Measurements from ENCODE around the gene PABPN1L.

Gene PABPN1L

DNA sequence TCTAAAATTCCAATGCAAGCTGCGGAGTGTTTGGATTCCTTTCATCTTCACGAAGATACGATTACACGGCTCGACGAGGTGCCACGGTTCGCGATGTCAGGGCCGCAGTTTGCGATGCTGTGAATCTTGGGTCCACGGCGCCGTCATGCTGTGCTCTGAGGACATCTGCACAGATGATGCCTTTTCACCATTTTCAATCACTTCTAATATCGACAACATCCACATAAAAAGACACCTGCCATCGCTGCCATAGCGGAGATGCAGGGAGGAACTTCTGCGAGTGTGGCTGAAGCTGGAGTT, 47.9 kb downstream of the PABPN1L start:
- TF ChIP-seq, protein P1, sequence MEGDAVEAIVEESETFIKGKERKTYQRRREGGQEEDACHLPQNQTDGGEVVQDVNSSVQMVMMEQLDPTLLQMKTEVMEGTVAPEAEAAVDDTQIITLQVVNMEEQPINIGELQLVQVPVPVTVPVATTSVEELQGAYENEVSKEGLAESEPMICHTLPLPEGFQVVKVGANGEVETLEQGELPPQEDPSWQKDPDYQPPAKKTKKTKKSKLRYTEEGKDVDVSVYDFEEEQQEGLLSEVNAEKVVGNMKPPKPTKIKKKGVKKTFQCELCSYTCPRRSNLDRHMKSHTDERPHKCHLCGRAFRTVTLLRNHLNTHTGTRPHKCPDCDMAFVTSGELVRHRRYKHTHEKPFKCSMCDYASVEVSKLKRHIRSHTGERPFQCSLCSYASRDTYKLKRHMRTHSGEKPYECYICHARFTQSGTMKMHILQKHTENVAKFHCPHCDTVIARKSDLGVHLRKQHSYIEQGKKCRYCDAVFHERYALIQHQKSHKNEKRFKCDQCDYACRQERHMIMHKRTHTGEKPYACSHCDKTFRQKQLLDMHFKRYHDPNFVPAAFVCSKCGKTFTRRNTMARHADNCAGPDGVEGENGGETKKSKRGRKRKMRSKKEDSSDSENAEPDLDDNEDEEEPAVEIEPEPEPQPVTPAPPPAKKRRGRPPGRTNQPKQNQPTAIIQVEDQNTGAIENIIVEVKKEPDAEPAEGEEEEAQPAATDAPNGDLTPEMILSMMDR (IDR thresholded peaks at IDR 0.05; ENCODE audit: low read depth, low read length) = no peak

DNA sequence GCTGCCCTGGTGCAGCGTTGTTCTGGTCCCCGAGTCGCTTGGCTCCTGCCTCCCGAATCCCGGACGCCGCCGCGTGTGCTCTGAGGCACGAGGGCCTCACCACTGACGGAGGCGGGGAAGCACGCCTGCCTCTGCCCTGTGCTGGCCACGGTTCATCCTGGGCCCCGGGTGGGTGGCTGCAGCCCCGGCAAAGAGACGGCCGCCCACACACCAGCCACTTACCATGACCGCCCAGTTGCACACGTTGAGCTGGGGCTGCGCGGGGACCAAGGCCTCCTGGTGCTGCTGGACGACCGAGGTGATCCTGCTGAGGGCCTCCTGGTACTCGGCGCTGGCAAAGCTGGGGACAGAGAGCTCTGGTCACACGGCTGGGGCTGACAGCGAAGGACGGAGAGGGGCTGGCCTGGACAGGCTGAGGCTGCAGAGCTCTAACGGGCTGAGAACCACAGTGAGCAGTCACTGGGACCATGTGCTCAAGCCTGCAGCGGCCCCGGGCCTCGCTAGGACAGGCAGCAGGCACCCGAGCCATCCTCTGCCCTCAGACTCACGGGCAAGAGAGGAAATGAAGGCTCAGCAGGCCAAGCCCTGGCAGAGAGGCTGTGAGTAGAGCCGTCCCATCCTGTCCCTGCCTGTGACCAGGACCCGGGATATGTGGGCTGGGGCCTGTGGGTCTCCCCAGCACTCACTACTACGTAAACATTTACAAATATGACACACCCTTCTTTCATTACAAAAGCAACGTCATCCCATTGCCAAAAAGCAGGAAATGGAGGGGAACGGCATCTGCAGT, 48.5 kb downstream of the PABPN1L start:
- no peak for DNase-seq
- no peaks in the 10 kb centered on the region for H3K4me1 ChIP-seq
- TF ChIP-seq, protein P1 (IDR thresholded peaks at IDR 0.05; ENCODE audit: low read depth, low read length) = no peak
- H3K27me3 ChIP-seq = peaks cover 12% of the 10 kb centered on the region
- no peaks in the 10 kb centered on the region; the same call in 1 of the 2 replicates for H3K9me3 ChIP-seq
- H3K4me3 ChIP-seq (ENCODE audit: low read depth, low read length) = no peak overlapping the region
- H3K36me3 ChIP-seq = no peaks in the 10 kb centered on the region

More for the DNA sequence above, 47.9 kb downstream of the PABPN1L start:
- no peaks in the 10 kb centered on the region for H3K4me1 ChIP-seq
- H3K9me3 ChIP-seq = no peaks in the 10 kb centered on the region; the same call in 1 of the 2 replicates
- no peak overlapping the region for H3K4me3 ChIP-seq (ENCODE audit: low read depth, low read length)
- peaks cover 12% of the 10 kb centered on the region for H3K27me3 ChIP-seq
- H3K36me3 ChIP-seq = no peaks in the 10 kb centered on the region
- no peak for DNase-seq

DNA sequence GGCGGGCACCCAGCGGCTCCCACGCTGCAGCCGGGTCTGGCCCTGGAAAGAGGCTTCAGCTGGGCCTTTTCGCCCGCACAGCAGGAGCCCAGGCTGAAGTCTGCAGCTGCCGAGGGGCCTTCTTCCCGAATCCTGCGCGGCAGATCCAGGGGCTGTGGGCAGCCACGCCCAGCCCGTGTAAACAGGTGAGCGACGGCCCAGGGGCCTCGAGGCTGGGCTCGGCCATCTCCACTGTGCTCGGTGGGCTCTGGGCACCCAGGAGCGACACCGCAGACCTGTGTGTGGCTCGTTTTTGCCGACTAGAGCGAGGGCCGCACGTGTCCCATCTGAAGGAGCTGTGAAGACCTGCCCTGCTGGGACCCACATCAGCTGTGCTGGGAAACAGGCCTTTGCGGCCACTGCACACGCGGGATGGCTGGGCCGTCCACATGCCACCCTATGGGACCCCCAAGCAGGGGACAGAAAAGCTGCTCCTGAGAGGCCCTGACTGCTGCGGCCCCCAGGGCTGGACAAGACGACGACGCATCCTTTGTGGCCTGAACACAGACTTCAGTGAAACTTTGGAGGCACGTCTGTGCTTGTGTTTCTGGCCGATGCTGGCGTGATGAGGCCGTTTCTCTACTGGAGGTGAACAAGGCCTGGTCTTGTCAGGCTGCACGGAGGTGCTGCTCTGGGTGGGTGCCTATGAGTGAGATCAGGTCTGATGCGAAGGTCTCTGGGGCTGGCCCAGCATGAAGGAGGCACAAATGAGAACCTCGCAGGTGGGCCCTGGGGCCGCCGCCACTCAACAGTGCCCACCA, 49.5 kb downstream of the PABPN1L start:
- TF ChIP-seq, protein P1 (IDR thresholded peaks at IDR 0.05; ENCODE audit: low read depth, low read length) = no peak
- H3K4me3 ChIP-seq (ENCODE audit: low read depth, low read length) = no peak overlapping the region
- H3K9me3 ChIP-seq = peaks cover 5% of the 10 kb centered on the region; the same call in 1 of the 2 replicates
- peaks cover 12% of the 10 kb centered on the region for H3K27me3 ChIP-seq
- no peaks in the 10 kb centered on the region for H3K36me3 ChIP-seq
- no peak for DNase-seq
- H3K4me1 ChIP-seq = no peaks in the 10 kb centered on the region

DNA sequence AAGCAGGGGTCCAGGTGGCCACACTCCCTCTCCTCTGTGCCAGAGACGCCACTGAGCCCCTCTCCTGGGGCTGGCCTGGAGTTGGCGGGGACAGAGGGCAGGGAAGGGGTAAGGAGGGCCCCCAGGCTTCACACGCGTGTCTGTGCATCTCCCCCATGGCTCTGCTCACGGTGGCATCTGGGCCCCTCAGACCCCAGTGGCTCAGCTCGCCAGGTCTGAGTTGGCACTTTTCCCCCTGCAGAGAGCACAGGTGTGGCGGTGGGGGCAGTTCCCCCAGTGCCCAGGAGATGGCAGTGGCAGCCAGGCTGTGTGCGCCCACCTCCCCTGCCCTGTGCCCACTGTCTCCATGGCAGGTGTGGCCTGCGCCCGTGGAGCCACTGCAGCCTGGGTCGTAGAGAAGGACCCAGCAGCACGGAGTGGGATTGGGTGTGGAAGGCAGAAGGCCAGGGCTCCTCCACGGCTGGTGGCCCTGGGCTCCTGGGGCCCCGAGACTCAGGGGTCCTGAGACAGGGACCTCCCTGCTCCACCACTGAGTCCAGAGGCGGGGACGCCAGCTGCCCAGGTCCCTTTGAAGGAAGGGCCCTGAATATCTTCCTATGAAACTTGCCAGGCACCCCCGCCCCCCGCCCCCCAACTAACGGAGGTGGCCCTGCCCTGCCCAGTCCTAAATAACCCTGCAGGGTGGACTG, 50.4 kb downstream of the PABPN1L start:
- TF ChIP-seq, protein P1 (IDR thresholded peaks at IDR 0.05; ENCODE audit: low read depth, low read length) = peak; percentile 76
- Histone ChIP-seq H3K4me3 (ENCODE audit: low read depth, low read length) (no peak overlapping the region), H3K4me1 (no peaks in the 10 kb centered on the region), H3K27me3 (peaks cover 12% of the 10 kb centered on the region), H3K36me3 (no peaks in the 10 kb centered on the region), H3K9me3 (peaks cover 5% of the 10 kb centered on the region; the same call in 1 of the 2 replicates)
- DNase-seq = peak; percentile 78

DNA sequence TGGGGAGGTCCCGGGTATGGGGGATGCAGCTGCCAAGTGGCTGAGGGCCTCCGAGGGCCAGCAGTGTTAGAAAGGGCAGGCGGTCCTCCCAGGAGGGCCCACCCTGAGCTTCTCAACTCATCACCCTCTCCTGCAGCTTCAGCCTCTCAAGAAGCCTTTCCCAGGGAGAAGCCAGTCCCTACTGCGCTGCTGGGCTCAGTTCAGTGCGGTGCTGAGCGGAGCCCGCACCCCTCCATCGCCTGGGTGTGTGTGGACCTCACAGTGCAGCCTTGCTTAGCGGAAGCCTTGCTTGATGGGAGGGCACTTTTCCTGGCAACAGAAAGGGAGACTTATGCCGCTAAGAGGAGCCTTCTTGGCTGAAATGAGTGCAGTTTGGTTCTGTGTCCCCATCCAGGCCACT, 51.2 kb downstream of the PABPN1L start:
- TF ChIP-seq, protein P1 (IDR thresholded peaks at IDR 0.05; ENCODE audit: low read depth, low read length) = no peak

More for the DNA sequence above, 51.2 kb downstream of the PABPN1L start:
- no peak overlapping the region for H3K4me3 ChIP-seq (ENCODE audit: low read depth, low read length)
- peaks cover 5% of the 10 kb centered on the region; the same call in 1 of the 2 replicates for H3K9me3 ChIP-seq
- H3K27me3 ChIP-seq = peaks cover 12% of the 10 kb centered on the region
- H3K4me1 ChIP-seq = peaks cover 7% of the 10 kb centered on the region
- H3K36me3 ChIP-seq = peaks cover 7% of the 10 kb centered on the region
- no peak for DNase-seq

All from BE2C (cell line).